WI38 (cell line): ENCODE measurements around the gene EXOC6.

Experiments used
- H3K4me3 ChIP-seq: 2 replicates; pipeline ENCODE4 v1.5.1; 2011; ENCODE audit warnings: low read depth, mild to moderate bottlenecking, control low read depth, low read length
- CTCF ChIP-seq: IDR thresholded peaks from 2 replicates; pipeline ENCODE4 v1.5.1; 2012; ENCODE audit warnings: low read depth, mild to moderate bottlenecking, control low read depth, low read length

The EXOC6 gene

GRCh38 chr10:92846854-92847201 lies 1.5 kb upstream of the EXOC6 start:
- H3K4me3 ChIP-seq, result no peak overlapping the region
- no peak for TF ChIP-seq CTCF

GRCh38 chr10:92847202-92847864 lies 987 bp upstream of the EXOC6 start:
- no peak for TF ChIP-seq CTCF
- no peak overlapping the region for H3K4me3 ChIP-seq

GRCh38 chr10:92848037-92848440 lies 281 bp upstream of the EXOC6 start:
- TF ChIP-seq CTCF, result no peak

DNA sequence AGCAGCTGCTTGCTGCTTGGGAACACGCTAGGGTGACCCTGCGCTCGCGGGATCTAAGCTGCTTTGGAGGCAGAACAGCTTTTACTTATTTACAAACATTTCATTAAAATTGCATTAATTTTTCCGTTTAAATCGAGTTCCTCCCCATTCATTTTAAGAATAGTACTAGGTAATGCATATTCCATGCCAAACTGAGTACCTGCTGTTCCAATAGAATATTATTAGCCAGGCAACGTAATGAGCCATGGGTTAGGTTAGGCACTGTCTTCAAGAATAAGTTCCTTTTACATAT lies 860 bp downstream of the EXOC6 start:
- TF ChIP-seq CTCF, result no peak
- peak overlapping the region; percentile 89 for H3K4me3 ChIP-seq

More at GRCh38 chr10:92848037-92848440, 281 bp upstream of the EXOC6 start:
- H3K4me3 ChIP-seq, result peak overlapping the region; percentile 89

- H3K4me3 ChIP-seq, result peak overlapping the region; percentile 89
- no peak for TF ChIP-seq CTCF
Observed at GRCh38 chr10:92849576-92850090, 1.3 kb downstream of the EXOC6 start.

DNA sequence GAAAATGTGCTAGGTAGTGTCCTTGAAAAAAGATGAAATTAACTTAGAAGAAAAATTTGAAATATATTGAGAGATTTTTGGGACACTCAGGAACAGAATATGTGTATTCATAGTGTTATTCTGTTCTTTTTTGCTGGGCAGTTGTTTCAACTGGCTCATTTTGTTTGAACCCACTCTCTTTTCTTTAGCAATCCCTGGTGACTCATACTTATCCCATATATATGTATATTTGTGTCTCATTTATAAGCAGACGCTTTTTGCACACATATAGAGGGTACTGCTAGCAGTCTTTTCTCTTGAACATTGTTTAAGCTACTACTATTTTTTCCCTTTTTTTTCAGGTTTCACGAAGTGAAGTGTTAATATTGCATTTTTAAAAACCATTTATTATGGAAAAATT lies 1.9 kb downstream of the EXOC6 start:
- no peak for TF ChIP-seq CTCF

DNA sequence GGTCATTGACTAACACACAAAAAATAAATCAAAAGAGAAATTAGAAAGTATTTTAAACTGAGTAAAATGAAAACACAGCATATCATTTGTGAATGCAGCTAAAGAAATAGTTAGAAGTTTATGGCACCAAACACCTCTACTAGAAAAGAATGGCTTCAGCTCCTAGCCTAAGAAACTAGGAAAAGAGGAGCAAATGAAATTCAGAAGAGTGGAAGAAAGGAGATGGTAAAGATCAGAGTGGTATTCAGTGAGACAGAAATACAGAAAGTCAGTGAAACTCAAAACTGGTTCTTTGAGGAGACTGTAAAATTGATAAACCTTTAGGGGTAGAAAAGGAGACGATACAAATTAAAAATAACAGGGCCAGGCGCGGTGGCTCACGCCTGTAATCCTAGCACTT lies 2.7 kb downstream of the EXOC6 start:
- TF ChIP-seq CTCF, result no peak
- no peak overlapping the region for H3K4me3 ChIP-seq

More for the DNA sequence above, 1.9 kb downstream of the EXOC6 start:
- H3K4me3 ChIP-seq, result peak overlapping the region; percentile 89
